ENCODE data around the gene AP1B1.
"Not testable (repeated sequence)": the region's sequence is repeated elsewhere in the genome, so short reads cannot be mapped to it uniquely, and the experiment has no call there.

The AP1B1 gene

DNA sequence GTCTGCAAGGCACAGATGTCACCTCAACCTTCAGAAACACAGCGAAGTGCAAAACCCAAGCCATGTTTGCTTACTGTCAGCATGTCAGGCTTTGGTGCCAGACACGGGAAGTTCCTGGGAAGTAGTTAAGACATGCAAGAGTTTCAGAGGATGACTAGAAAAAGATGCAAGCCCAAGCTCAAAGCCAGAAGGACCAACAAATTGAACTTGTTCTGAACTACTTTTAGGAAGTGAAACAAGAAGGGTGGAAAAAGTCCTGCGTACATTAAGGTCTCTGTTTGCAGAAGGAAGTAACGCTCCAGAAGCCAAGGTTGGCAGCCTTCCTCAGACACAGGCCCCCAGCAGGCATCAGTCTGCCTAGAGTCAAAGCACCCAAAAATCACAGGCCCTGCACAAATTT lies 2.6 kb downstream of the AP1B1 start:
- DNase-seq: no peak

DNA sequence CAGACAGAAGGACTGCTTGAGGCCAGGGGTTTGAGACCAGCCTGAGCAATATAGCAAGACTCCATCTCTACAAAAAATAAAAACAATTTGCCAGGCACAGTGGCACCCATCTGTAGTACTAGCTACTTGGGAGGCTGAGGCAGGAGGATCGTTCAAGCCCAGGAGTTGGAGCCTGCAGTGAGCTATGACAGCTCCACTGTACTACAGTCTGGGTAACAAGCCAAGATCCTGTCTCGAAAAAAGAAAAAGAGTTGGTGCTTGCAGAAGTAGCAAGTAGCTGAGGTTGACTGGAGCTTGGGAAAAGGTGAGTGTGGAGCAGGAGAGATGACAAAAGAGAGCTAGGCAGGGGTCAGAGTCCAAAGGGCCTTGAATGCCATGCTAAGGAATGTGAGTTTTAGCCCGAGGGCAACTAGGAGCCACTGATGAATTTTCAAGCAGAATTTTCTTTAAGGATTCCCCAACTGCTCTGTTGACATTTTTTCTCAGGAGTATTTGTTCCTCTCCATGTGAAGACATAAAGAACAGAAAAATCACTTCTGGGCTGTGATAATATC lies 3.1 kb downstream of the AP1B1 start:
- DNase-seq: no peak

DNA sequence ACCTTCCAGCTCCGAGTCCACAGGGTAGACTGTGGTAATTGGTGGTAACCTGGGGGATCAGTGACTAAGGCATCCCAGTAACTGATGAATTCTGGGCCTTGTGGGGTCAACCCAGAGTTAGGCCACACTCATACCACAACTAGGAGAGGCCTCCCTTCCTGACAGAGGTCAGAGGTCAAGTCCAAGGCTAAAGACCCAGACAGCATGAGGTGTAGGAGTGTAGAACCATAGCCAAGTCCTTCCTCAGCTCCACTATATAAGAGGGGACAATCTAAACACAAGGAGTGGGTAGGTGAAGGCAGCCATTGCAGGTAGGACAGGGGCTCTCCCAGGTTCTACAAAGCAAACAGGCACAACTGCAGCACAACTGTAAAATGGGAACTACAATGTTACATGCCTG lies 4.6 kb downstream of the AP1B1 start:
- no peak for DNase-seq

DNA sequence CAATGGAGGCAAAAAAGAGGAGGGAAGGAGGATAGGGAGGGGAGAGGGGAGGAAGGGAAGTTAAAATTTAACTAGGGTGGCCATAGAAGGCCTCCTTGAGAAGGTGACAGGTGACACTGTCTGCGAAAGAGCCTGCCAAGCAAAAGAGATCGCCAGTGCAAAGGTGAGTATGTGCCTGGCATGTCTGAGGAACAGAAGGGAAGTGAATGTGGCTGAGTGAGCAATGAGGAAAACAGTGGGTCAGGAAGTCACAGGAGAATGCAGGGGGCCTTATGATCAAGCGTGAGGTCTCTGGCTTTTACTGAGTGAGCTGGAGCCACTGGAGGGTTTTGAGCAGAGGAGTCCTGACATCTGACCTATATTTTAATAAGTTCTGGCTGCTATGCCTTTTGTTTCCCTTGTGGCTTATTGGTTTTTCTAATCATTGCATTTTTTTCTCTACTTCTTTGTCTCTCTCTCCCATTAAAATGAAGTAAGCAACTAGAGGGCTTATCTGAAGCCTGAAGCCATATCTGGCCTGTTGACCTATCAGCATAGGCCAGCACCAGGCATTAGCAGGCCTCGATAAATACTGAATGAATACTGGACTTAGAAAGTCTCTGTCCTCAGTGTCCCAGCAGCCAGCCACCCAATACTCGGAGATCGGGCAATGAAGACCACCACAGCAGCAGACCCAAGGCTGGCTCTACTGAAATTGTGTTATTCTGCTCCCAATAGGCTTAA lies 5.6 kb downstream of the AP1B1 start:
- no peak for DNase-seq

DNA sequence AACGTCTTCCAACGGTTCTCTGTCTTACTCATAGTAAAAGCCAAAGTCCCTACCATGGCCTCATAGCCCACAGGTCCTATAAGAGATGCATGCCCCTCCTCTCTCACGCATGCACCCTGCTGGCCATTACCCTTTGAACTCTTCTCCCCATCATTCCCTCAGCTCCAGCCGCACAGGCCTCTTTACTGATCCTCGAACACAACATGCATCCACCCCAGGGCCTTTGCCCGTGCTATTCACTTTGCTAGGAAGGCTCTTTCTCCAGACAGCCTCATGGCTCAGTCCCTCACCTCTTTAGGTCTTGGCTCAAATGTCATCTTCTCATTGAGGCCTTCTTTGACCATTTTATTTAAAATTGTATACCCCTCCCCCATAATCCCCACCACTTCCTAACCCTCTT lies 7.5 kb downstream of the AP1B1 start:
- no peak for DNase-seq

DNA sequence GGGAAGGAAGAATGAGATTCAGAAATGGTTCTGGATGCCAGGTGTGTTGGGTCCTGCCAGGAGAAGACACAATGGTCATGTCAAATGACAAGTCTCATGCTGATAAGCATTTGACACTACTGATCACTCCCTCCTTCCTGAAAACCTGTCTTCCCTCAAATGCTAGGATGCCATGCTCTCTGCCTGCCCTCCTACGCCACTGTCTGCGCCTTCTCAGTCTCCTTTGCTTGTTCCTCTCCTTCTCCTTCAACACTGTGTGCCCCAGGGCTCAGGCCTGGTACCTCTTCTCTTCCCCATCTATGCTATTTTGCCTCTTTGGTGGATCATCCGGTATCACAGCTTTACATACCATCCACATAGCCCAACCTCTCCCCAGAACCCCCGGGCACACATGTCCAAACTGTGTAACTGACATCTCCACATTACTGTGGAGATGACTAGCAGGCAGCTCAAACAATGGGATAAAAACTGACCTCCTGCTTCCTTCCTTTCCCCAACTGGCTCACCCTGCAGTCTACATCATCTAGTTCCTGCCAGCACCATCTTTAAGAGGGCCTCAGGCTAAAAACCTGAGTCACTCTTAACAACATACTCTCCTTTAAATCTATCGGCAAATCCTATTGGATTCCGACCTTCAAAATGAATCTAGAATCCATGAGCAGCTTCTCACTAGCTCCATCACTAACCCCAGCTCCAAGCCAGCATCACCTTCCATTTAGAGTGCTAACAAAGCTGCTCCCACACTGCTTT lies 8.2 kb downstream of the AP1B1 start:
- no peak for DNase-seq

DNA sequence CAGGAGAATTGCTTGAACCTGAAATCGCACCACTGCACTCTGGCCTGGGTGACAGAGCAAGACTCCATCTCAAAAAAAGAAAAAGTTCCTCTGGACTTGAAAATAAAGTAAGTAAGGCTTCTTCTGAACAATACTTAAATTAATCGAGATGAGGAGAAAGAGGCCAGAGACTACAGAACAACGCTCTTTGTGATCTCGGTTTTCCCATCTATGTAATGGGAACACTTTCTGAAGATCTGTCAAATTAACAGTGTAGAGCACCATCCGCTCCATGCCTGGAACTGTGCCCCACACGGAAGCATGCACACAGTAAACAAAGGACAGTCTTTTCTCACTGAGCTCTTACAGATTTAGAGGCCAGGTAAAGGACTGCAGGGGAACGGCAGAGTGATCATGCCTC lies 9.1 kb downstream of the AP1B1 start:
- no peak for DNase-seq

DNA sequence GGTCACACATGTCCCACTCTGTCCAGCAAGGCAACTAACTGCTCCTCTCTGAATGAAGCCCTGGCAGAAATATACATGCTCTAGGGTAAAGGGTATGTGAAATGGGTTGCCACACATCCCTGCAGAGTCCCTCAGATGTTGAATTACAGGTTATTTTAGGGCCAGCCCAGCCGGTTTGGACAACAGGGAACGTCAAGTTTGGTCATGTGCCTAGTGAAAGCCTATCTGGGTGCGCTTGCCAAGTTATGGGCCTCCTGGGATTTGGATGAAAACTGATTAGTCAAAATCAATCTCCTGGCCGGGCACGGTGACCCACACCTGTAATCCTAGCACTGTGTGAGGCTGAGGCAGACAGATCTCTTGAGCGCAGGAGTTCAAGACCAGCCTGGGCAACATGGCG lies 10.4 kb downstream of the AP1B1 start:
- DNase-seq: no peak

DNA sequence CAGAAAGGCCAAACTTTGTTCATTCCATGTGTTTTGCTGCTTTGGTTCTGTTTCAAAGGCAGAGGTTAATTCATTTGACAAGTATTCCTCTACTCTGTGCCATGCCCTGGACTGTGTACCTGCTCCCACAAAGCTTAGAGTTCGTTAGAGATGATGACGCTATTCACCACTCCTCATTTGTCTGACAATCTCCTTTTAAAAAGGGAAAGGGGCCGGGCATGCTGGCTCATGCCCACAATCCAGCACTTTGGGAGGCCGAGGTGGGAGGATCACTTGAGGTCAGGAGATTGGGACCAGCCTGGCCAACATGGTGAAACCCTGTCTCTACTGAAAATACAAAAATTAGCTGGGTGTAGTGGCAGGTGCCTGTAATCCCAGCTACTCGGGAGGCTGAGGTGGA lies 11.7 kb downstream of the AP1B1 start:
- DNase-seq: not testable (repeated sequence)

DNA sequence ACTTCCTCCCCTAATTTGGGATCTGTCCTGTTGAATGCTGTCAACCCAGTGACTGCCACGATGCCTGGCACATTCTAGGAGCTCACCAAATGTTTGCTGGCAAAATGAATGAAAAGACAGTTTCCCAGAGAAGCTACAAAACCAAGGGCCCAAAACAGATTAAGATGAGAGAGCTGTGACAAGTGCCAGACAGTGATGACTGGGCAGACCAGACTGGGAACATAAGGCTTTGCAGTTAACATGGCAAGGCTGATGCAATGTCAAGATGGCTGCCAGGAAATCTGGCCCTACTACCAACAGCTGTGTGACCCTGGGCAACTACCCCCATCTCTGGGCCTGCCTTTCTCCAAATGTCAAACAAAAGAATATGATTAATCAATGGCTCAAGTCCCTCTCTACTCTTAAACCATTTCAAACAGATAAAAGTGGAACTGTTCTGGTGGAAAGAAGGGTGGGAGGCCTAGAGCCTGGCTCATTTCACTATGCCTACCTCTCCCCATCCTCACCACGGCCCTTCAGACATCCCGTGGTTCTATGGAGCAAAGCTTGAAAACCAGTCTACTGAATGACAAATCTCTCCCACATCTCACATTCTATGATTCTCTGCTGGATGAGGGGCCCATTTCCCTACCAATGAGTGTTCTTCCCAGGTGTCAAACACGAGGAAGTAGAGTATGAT lies 12.8 kb downstream of the AP1B1 start:
- no peak for DNase-seq

DNA sequence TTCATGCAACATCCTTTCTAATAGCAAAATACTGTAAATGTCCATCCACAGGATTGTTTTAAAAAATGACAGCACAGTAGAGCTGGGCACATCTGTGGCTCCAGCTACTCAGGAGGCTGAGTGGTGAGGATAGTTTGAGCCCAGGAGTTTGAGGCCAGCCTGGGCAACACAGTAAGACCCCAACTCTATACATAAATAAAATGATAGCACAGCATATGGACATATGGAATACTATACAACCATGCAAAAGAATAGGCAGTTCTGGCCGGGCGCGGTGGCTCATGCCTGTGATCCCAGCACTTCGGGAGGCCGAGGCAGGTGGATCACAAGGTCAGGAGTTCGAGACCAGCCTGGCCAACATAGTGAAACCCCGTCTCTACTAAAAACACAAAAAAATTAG lies 13.6 kb downstream of the AP1B1 start:
- not testable (repeated sequence) for DNase-seq

DNA sequence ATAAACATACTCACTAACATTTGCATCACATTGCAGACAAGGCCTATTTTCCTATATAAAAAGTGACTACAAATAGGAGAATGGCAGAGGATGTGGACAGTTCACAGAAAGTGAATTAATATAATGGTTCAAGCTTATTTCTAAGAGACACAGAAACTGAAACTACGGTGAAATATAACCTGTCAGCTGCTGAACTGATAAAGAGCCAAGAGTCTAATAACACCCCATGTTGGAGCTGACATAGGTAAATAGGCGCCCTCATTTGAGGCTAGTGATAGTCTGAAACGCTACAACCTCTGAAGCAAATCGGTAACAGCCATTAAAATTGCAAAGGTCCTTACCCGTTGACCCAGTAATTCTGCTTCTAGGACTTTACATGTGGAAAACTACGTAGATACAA lies 14.0 kb downstream of the AP1B1 start:
- no peak for DNase-seq

DNA sequence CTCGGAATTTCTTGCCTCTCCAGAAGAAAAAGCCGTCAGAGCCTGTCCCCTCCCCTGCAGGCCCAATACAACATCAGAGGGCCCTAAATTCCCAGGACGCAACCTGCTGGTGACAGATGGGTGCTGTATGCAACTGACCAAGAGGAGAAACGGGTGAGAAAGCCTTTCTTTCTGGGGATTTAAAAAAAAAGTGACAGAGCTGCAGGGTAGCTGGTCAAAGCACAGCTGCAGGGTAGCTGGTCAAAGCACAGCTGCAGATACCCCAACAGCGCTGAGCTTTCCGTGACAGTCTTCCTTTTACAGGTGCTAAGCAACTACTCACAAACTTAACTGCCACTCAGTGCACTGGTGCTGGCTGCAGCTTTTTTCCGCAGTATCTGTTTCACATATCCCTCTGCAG lies 17.8 kb downstream of the AP1B1 start:
- no peak for DNase-seq

DNA sequence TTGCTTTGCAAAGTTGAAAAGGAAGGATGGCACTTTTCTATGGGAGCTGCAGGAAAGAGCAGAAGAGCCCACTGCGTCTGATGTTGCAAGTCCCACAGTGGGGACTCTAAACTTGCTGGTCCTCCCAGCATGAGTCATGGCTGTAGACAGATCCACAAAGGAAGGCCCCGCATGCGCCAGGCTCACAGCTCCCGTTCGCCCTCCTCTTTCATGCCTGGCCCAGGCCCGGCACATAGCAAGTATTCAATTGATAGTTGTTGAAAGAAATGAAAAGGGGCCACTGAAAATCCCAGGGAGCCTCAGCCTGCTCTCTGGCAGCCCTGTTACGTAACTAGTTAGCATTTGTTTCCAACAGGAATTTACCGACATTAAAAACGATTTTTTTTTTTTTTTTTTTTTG lies 18.9 kb downstream of the AP1B1 start:
- no peak for DNase-seq

DNA sequence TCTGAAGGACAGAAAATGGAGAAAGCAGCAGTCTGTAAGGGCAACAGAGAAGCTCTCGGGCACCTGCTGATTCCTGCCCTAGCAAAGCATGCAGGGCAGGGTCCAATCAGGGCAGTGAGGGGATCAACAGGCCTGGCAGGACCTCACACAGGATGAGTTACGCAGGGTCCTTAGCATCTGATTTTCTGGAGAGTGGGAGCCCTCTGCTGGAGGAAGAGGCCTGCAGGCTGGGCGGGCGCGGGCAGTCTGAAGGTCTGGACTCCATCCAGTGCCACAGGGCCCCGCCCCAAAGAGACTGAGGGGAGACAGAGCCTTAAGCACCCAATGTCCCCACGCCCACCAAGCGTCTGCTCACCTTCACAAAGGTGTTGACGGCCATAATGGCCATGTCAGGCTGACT lies 28.9 kb downstream of the AP1B1 start:
- DNase-seq: no peak

DNA sequence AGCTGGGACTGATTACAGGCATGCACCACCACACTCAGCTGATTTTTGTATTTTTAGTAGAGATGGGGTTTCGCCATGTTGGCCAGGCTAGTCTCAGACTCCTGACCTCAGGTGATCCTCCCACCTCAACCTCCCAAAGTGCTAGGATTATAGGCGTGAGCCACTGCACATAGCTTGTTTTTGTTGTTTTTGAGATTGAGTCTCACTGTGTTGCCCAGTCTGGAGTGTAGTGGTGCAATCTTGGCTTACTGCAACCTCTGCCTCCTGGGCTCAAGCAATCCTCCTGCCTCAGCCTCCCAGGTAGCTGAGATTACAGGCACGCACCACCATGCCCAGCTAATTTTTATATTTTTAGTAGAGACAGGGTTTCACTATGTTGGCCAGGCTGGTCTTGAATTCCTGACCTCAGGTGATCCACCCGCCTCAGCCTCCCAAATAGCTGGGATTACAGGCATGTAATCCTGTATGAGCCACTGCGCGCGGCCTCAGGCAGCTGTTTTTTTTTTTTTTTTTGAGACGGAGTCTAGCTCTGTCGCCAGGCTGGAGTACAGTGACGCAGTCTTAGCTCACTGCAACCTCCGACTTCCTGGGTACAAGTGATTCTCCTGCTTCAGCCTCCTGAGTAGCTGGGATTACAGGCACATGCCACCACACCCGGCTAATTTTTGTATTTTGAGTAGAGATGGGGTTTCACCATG lies 31.0 kb downstream of the AP1B1 start:
- not testable (repeated sequence) for DNase-seq

DNA sequence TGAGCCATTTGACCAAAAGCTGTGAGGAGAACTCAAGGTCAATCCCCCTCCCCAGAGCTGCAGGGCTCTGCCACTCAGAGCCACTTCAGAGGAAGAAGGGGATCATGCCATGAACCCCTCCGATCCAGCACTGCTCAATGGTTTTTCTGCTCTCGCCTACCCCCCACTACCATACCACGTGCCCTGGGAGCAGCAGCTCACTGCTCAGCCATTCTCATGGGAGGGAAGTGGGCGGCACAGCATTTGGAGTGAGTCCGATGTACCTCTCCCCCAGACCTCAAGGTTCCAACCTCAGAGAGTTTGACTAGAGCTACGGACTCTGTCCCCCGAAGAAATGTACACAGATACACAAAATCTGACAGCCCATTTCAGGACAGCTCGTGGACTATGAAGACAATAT lies 34.5 kb downstream of the AP1B1 start:
- no peak for DNase-seq

DNA sequence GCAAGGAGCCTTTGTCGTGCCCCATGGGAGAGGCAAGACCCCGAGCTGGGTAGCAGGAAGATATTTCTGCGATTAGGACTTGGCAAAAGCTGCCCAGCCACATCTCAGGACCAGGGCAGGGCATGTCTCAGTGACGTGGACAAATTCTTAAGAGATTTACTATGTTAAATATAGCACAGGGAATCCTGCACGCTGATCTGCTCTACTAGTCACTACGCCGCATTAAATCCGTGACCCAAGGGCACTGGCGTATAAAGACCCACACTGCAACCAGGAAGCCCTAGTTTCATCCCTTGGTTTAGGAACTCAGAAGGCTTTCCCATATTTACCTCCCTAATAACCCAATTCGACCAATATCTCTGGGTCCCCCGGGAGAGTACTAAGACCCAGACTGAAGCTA lies 35.1 kb downstream of the AP1B1 start:
- DNase-seq: no peak

DNA sequence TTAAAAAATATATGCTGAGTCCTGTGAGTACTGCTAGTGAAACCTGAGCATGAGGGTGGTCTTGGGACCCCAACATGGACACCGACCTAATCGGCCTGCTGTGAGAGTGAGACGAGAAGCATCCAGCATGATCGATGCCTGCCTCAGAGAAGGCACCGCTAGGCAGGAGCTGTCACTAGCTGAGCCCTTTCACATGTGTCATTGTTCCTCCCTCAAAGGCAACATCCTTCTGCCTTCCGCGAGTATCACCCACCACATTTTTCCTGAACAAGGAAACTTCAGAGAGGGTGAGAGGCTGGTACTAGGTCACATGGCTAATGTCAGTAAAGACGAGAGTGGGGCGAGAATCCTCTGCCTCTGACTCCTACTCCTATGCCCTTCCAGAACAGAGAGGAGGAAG lies 35.6 kb downstream of the AP1B1 start:
- DNase-seq: no peak

DNA sequence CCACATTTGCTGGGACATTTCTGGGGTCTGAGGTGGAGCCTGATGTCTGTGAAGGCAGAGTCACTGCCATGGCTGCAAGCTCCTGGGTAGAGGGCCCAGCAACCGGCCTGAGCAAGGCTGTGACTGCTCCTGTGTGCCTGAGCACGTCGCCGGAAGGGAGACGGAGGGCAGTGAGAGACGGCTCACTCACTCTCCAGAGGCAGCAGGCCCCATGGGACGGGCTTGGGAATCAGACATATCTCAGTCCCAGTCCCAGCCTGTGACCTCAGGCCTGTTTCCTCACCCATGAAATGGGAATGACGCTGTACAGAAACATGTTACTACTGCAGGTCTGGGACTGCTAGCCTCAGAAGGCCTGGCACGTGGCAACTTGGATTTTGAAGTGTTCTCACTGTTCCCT lies 36.5 kb downstream of the AP1B1 start:
- no peak for DNase-seq

DNA sequence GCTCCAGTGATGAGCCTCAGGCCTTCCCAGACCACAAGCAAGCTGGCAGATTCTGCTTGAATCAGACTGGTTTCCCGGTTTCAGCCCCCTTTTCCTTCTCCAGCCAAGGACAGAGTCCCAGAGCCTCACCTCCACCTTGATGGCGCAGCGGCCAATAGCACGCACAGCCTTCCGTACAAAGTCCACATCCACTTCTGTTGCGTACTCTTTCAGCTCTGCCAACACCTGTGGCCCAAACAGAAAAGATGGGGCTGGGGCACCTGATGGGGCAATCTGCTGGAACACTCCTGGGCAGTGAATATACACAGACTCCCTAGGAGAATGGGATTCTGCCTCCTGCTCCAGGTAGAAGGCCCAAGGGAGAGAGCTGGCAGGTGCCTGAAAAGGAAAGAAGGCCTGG lies 37.3 kb downstream of the AP1B1 start:
- DNase-seq: no peak

DNA sequence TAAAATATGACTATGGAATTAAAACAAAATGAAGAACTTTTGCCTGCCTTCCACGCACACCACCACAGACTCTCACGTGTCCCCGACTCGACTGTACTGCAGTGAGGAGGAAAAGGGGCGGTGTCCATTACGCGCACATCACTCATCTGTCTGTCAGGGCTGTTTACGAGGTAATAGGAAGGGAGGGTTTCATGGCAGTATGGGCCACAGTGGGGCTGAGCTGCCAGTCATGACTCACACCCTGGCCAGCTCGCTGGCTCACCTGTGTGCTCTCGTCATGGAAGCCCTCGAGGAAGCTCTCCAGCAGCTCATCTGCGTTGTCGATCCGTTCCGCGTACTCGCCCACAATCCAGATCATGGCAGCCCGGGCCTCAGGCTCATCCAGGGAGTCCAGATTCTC lies 39.4 kb downstream of the AP1B1 start:
- no peak for DNase-seq

DNA sequence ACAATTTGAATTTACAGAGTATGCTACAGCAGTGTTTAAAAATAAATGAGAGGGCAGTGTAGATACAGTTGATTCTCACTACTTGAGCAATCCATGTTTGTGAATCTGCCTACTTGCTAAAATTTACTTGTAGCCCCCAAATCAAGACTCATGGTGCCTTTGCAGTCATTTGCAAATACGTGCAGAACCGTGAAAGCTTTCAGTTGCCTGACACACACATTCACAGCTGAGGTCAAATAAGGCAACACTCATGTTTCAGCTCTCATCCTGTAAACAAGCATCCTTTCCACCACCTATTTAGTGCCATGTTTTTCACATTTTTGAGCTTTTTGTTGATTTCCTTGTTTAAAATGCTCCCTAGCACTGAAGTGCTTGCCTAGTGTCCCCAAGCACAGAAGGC lies 40.3 kb downstream of the AP1B1 start:
- DNase-seq: no peak
